Measurements from ENCODE around the gene ITCH. TPM values are rescaled to one million over a fixed set of nuclear protein-coding genes. Genes with fewer than 3 reads are reported as not detected.
"Not testable (repeated sequence)": the region's sequence is repeated elsewhere in the genome, so short reads cannot be mapped to it uniquely, and the experiment has no call there.

Gene ITCH
- total RNA-seq, 2 donors from 2014 or later: 46.2 to 70.6 TPM

DNA sequence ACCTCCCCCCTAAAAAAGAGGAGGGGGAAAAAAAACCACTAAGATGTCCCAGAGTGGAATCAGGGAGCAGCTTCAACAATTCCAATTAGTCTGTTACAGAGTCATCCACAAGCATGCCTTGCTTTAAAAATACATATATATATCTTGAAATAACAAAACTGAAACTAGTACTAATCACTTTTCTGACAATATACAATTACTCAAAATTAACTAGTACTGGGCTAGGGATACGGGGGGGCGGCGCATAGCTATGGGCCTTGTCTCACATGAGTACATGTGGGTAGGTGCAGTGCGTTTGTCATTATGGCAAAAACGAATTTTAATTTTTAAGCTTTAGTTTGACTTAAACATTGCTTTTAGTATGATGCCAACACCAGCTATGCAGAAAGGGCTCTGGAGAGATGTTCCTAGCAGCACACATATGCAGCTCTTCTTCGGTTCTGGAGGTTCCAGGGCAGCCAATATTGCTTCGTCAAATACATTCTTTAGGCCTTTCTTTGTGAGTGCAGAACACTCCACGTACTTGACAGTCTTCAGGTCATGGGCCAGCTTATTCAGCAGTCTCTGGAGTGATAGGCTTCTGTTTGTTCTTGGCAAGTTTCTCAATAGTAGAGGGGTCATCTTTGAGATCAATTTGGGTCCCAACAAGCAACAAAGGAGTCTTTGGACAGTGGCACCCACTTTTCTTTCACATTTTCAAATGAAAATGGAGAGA, 38.8 kb downstream of the ITCH start:
- H3K9me3 ChIP-seq: no peaks in the 10 kb centered on the region
- no peak overlapping the region for H3K27ac ChIP-seq
- DNase-seq (ENCODE audit: low spot score): no peak
- H3K27me3 ChIP-seq (replicated peaks; ENCODE audit: insufficient read depth): no peaks in the 10 kb centered on the region
- H3K4me1 ChIP-seq (ENCODE audit: control insufficient read depth in 1 of 2, low read depth in 2 of 2): peaks cover 6 to 39% of the 10 kb centered on the region in 2 donors
- no peak overlapping the region for H3K4me3 ChIP-seq
- no peak for ATAC-seq (ENCODE audit: insufficient number of reproducible peaks, low FRiP score, low read depth)
- no peaks in the 10 kb centered on the region for H3K36me3 ChIP-seq
- TF ChIP-seq, protein P1, sequence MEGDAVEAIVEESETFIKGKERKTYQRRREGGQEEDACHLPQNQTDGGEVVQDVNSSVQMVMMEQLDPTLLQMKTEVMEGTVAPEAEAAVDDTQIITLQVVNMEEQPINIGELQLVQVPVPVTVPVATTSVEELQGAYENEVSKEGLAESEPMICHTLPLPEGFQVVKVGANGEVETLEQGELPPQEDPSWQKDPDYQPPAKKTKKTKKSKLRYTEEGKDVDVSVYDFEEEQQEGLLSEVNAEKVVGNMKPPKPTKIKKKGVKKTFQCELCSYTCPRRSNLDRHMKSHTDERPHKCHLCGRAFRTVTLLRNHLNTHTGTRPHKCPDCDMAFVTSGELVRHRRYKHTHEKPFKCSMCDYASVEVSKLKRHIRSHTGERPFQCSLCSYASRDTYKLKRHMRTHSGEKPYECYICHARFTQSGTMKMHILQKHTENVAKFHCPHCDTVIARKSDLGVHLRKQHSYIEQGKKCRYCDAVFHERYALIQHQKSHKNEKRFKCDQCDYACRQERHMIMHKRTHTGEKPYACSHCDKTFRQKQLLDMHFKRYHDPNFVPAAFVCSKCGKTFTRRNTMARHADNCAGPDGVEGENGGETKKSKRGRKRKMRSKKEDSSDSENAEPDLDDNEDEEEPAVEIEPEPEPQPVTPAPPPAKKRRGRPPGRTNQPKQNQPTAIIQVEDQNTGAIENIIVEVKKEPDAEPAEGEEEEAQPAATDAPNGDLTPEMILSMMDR (IDR thresholded peaks at IDR 0.05): no peak

DNA sequence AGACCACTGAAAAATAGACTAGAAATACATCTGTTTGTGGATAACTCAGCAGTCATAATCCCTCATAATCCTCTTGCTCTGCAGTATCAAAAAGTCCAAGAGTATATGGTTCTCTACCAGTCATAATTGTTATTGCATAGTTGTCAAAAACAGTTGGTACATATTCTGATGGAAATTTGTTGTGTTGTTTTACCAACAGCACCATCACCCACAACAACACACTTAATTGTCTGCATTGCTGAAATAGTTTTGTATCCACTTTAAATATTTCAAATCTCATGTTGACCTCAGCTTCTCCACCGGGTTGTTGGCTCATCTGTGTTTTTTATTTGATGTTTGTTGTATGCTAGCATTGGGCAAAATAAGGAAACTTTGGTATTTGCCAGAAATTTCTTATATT, 39.4 kb downstream of the ITCH start:
- H3K9me3 ChIP-seq: no peaks in the 10 kb centered on the region
- DNase-seq (ENCODE audit: low spot score) (no peak), ATAC-seq (ENCODE audit: insufficient number of reproducible peaks, low FRiP score, low read depth) (no peak)
- peaks cover 6 to 39% of the 10 kb centered on the region in 2 donors for H3K4me1 ChIP-seq (ENCODE audit: control insufficient read depth in 1 of 2, low read depth in 2 of 2)
- H3K4me3 ChIP-seq: no peak overlapping the region
- H3K36me3 ChIP-seq: no peaks in the 10 kb centered on the region
- no peak overlapping the region for H3K27ac ChIP-seq
- TF ChIP-seq, protein P1 (IDR thresholded peaks at IDR 0.05): no peak
- no peaks in the 10 kb centered on the region for H3K27me3 ChIP-seq (replicated peaks; ENCODE audit: insufficient read depth)

DNA sequence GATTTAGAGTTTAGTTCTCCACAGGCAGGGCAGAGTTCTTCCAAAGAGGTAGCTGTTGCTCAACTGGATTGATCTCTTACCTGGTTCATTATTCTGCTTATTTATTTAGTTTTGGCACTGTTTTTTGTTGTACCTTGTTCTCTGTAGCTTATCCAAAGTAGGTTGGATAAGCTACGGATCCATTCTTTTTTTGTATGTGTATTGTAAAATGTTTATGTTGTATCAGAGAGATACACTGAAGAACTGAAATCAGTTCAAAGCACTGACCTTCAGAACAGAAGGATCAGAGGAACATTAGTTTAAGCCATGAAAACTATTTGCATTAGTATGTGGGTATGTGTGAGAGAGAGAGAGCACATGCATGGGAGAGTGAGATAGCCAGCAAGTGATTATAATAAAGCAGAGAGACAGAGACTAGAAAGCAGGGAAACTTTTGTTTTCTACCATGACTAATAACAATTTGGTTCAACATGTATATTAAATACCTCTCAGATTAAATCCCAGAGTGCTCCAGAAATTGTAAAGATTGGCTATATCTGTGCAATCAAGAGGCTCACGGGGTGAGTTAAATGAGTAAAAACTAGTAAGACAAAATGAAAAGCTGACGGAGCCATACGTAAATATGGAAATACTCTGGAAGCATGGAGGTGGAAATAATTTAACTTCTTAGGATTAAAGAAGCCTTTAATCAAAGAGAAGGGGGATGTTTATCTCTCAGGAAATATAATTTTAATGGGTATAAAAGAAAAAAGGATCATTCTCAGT, 40.2 kb downstream of the ITCH start:
- Histone ChIP-seq H3K9me3 (no peaks in the 10 kb centered on the region), H3K4me1 (ENCODE audit: control insufficient read depth in 1 of 2, low read depth in 2 of 2) (peaks cover 6 to 39% of the 10 kb centered on the region in 2 donors), H3K4me3 (no peak overlapping the region), H3K27ac (no peak overlapping the region), H3K27me3 (replicated peaks; ENCODE audit: insufficient read depth) (no peaks in the 10 kb centered on the region), H3K36me3 (no peaks in the 10 kb centered on the region)
- DNase-seq (ENCODE audit: low spot score) (no peak), ATAC-seq (ENCODE audit: insufficient number of reproducible peaks, low FRiP score, low read depth) (no peak)
- TF ChIP-seq, protein P1 (IDR thresholded peaks at IDR 0.05): no peak

DNA sequence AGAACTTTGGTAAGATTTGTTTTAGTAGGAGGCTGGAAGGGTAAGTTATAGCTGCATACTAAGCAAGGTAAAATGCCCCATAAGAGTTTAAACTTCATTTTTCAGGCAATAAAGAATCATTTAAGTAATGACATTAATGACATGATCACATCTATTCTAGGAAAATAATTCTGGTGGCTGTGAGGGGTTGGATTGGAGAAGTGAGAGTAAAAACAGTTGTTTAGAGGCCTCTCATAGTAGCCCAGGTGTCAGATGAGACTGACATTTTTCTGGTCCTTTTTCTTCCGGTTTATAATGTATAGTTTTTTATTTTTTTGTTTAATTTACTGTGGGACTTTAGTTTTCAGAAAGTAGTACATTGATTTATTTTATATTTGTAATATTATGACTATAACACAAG, 40.8 kb downstream of the ITCH start:
- no peak for DNase-seq (ENCODE audit: low spot score)
- Histone ChIP-seq H3K27me3 (replicated peaks; ENCODE audit: insufficient read depth) (no peaks in the 10 kb centered on the region), H3K4me1 (ENCODE audit: control insufficient read depth in 1 of 2, low read depth in 2 of 2) (peaks cover 6 to 39% of the 10 kb centered on the region in 2 donors), H3K36me3 (no peaks in the 10 kb centered on the region), H3K27ac (no peak overlapping the region), H3K9me3 (no peaks in the 10 kb centered on the region), H3K4me3 (no peak overlapping the region)
- no peak for ATAC-seq (ENCODE audit: insufficient number of reproducible peaks, low FRiP score, low read depth)
- TF ChIP-seq, protein P1 (IDR thresholded peaks at IDR 0.05): no peak

DNA sequence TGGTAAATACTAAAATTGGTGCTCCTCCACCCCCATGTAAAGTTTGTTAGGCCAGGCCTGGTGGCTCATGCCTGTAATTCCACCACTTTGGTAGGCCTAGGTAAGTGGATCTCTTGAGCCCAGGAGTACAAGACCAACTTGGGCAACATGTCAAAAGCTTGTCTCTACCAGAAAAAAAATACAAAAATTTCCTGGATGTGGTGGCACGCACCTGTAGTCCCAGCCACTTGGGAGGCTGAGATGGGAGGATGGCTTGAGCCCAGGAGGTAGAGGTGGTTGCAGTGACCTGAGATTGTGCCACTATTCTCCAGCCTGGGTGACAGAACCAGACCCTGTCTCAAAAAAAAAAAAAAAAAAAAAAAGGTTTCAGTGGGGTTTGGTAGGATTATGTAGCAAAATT, 41.7 kb downstream of the ITCH start:
- Histone ChIP-seq H3K27ac (no peak overlapping the region), H3K4me3 (no peak overlapping the region), H3K36me3 (no peaks in the 10 kb centered on the region), H3K4me1 (ENCODE audit: control insufficient read depth in 1 of 2, low read depth in 2 of 2) (peaks cover 4 to 31% of the 10 kb centered on the region in 2 donors), H3K9me3 (no peaks in the 10 kb centered on the region), H3K27me3 (replicated peaks; ENCODE audit: insufficient read depth) (no peaks in the 10 kb centered on the region)
- DNase-seq (ENCODE audit: low spot score): no peak
- no peak for ATAC-seq (ENCODE audit: insufficient number of reproducible peaks, low FRiP score, low read depth)
- TF ChIP-seq, protein P1 (IDR thresholded peaks at IDR 0.05): no peak

DNA sequence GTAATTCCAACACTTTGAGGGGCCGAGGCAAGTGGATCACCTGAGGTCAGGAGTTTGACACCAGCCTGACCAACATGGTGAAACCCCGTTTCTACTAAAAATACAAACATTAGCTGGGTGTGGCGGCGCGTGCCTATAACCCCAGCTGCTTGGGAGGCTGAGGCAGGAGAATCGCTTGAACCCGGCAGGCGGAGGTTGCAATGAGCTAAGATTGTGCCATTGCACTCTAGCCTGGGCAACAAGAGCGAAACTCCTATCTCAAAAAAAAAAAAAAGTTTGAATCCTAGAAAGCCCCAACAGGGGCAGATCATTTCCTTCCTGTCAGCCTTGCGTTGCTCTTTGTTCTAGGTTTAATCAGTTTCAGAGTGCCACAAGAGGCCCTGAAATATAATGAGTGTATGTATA, 42.2 kb downstream of the ITCH start:
- not testable (repeated sequence) for H3K4me3 ChIP-seq; H3K27ac ChIP-seq; H3K27me3 ChIP-seq (replicated peaks; ENCODE audit: insufficient read depth); ATAC-seq (ENCODE audit: insufficient number of reproducible peaks, low FRiP score, low read depth); H3K36me3 ChIP-seq; H3K9me3 ChIP-seq; DNase-seq (ENCODE audit: low spot score)
- H3K4me1 ChIP-seq (ENCODE audit: control insufficient read depth in 1 of 2, low read depth in 2 of 2): peaks cover 0 to 26% of the 10 kb centered on the region in 2 donors

DNA sequence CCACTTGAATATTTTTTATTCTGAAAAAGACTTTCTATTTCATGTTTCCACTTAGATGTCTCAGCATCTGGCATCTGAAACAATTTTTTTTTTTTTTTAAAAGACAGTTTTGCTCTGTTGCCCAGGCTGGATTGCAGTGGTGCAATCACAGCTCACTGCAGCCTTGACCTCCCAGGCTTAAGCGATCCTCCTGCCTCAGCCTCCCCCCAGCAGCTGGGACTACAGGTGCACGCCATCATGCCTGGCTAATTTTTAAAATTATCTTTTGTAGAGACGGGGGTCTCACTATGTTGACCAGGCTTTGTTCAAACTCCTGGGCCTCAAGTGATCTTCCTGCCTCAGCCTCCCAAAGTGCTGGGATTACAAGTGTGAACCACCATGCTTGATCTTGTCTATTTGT, 42.9 kb downstream of the ITCH start:
- H3K36me3 ChIP-seq; ATAC-seq (ENCODE audit: insufficient number of reproducible peaks, low FRiP score, low read depth); H3K9me3 ChIP-seq: not testable (repeated sequence)

More for the DNA sequence above, 42.9 kb downstream of the ITCH start:
- H3K27ac ChIP-seq; DNase-seq (ENCODE audit: low spot score); H3K4me3 ChIP-seq; H3K27me3 ChIP-seq (replicated peaks; ENCODE audit: insufficient read depth): not testable (repeated sequence)
- H3K4me1 ChIP-seq (ENCODE audit: control insufficient read depth in 1 of 2, low read depth in 2 of 2): peaks cover 0 to 22% of the 10 kb centered on the region in 2 donors

Measured in thoracic aorta (tissue), 2 donors.